Limb (tissue), 2 donors: ENCODE results near the gene LRCH1.

Source experiments
- DNase-seq, 2 donors: peaks; one replicate each; pipeline ENCODE4 v3.0.0-alpha.2; 2016; ENCODE audit errors: extremely low spot score in 2 of 2

Gene LRCH1

DNA sequence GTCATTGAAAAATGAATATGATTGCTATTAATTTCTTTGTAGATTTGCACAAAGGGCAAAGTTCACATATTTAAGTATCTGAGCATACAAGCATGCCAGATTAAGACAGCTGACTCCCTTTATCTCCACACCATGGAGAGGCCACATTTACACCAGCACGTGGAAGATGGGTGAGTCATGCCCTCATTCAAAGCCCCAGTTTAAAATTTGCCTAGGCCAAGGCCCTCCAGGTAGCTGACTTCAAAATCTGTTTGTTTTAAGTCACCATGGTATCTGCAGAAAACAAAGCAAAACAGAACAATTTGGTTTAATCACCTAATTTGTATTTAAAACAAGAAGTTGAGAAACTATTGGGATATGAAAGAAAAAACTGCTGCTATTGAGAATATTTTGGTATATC is 134.8 kb downstream of the LRCH1 start:
- DNase-seq, result no peak

DNA sequence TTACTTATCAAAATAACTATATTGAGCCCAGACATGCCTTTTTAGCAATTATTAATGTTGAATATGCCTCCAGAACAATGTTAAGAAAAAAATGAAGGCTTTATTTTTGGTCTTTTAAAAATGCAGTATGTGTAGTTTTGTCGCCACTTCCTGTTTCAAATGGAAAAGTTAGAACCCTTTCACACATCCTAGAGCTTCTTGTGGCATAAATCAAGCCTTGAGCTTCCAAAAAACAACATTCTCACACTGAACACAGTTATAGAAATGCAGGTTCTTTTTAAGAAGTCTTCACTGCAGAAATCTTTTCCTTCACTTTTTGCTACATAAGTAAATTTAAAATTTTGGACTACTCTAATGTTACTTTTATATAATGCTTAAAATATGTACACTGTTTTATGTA is 135.3 kb downstream of the LRCH1 start:
- no peak for DNase-seq

DNA sequence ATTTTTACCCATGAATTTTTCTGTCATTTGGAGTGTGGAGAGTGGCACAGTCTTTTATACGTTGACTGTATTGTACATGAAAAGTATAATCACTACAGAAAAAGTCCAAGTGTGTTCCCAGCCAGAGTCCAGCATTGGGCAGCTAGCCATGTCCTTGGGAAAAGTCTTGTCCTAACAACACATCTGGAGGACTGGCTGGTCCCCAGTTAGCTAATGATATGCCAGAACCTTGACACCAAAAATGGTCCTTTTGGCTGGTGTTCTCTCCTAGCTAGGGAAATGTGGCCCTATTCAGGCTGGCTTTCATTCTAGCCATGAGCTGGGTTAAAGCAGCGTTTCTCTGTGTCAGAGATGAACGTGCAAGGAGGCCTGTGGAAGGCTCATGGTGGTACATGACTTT is 145.0 kb downstream of the LRCH1 start:
- no peak for DNase-seq

DNA sequence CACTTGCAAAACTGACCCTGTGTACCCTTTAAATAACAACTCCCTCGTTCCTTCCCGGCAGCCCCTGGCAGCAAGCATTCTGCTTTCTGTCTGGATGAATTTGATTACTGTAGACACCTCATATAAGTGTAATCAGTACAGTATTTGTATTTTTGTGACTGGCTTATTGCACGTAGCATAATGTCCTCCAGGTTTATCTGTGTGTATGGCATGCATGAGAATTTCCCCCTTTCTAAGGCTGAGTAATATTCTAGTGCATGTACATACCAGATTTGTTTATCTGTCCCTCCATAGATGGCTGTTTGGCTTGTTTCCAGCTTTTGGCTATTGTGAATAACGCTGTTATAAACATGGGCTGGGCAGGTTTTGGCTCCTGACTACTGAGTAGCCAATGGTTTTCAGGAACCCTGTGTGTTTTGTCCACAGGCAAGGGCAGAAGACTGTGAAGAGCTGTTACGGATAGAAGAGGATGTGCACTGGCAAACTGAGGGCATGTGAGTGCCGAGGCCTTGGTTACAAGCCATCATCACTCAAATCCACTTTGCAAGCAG is 146.0 kb downstream of the LRCH1 start:
- no peak for DNase-seq

DNA sequence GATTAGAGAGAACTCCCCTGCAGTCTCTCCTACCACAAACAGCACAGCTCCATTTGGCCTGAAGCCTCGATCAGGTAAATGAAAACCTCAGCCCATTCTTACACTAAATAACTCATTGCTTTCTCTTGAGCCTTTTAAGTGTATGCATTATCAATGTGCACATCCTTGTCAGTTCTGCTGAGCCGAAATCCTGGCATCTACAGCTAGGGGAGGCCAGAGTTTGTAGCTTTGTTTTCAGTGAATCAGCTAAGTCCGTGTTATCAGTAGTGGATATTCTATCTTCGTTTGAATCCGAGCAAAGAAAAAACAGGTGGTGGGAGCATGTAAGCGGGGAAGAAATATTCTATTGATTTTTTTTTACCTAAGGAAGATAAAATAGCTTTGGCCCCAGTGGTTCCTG is 159.6 kb downstream of the LRCH1 start:
- DNase-seq, result no peak

DNA sequence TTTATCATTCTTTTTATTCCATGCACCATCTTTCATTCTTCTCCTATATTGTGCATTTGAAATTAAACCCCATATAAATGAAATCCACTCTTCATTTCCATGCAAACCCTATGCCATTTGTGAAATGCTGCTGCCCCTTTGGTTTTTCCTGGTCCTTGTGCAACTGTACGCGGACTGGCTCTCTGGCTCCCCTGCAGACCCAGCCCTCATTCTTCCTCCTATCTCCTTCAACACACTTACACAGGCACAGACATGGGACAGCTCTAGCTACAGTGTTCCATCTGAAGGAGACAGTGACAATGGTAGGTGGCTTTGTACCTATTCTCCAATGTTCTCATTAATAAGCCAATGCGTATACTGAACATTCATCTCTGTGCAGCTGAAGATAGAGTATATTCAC is 162.4 kb downstream of the LRCH1 start:
- DNase-seq, result no peak

DNA sequence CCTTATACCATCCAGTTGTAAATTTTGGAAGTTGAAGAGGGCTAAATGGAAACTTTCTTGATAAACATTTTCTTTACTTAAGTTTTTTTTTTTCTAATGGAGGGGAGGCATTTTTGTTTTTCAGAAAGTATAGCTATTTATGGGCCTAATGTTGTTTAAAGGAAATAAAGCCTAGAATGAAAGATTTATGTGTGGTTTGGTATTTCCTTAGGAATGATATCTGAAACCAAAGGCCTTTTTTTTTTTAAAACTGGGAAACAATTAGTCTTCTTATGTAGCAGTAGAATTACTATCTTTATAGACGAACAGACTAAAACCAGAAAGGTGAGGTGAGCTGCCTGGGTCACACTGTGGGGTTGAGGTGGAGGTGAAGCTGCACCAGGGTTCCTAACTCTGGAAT is 163.9 kb downstream of the LRCH1 start:
- no peak for DNase-seq

DNA sequence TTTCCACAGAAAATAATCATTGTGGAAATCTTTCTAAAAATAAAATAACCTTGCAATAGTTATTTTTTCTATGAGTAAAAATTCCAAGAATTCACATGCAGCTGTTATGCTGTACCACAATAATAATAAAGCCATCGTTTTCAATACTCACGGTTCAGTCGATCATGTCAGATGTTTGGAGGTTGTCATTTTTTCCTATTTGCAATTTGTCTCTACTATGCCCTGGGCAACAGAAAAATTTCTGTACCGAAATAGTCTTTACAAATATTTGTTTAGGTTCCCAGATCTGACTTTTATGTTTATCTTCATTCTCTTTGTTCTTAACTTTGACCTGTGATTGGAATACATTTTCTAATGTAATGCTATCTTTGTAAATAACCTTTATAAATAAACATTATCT is 164.3 kb downstream of the LRCH1 start:
- DNase-seq, result no peak

DNA sequence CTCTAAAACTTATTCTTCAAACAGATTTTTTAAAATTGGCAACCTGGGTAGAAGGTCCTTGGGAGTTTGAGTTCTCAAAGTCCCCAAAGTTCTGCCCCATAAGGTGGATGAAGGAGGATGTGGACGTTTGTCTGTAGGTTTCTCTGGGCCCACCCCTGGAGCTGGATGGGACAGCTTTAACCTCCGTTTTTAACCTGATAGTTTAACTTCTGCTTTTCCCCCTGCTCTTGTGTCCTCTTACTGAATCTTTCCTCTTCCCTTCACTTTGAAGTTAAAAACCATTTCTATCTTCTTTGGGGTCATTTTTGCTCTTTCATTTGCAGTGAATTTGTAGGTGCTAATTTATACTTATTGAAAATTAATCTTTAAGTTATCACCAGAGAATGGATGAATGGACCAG is 164.9 kb downstream of the LRCH1 start:
- DNase-seq, result no peak

DNA sequence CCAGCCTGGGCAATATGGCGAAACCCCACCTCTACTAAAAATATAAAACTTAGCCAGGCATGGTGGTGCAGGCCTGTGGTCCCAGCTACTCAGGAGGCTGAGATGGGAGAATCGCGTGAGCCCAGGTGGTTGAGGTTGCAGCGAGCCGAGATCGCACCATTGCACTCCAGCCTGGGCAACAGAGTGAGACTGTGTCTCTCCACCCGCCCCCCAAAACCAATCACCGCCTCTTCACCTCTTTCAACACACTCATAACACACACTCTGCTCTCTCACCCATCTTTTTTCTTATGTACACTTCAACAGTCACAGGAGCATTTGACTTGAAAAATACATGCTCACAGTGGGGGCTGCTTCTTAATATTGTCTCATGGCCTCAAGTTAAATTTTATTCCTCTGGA is 167.2 kb downstream of the LRCH1 start:
- no peak for DNase-seq

DNA sequence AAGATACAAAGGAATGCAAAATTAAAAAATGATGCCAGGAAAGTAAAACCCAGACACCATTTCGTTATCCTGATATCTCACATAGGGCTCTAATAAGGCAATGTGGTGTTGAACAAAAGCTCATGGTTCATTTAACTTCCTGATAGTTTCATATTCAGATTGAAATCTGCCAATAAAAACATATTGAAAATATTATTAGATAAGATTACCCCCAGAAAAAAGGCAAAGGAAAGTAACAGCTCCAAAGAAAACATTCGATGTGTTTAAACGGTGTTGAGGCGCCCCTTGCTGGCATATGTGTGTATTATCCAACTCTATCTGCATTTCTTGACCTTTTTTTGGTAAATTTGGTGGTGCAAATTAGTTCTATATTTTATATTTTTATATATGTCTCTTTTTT is 168.1 kb downstream of the LRCH1 start:
- peak; percentile 66 to 73 for DNase-seq

DNA sequence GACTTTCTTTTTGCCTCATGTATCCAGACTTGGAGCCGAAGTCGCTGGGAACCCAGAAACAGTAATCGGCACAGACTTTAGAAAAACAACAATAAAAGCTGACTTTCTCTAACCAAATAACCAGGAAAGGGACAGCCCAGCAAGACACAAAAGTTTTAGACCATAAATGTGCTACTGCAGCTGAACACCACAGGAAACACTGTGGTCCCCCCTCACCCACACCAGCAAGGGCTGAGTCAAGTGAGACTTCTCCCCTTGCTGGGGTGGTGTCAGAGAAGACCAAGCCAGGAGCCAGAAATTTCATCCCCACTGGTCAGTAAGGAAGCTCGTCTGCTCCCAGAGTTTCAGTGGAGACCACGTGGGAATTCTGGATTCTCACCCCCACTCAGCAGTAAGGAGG is 173.4 kb downstream of the LRCH1 start:
- no peak for DNase-seq

DNA sequence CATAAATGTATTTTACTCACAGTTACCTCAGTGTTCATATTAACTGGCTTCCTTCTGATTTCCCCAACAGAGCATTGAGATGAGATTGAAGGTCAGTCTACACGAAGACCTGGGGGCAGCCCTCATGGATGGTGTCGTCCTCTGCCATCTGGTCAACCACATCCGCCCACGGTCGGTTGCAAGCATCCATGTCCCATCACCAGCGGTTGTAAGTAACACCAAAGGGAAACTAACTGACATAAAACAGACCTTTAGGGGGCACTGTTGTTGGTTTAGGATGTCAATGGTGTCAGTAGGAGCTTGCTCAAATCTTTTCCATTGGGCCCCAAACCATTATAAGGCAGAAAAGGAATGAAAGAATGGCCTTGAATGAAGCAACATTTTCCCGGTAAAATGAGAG is 175.8 kb downstream of the LRCH1 start:
- no peak for DNase-seq

DNA sequence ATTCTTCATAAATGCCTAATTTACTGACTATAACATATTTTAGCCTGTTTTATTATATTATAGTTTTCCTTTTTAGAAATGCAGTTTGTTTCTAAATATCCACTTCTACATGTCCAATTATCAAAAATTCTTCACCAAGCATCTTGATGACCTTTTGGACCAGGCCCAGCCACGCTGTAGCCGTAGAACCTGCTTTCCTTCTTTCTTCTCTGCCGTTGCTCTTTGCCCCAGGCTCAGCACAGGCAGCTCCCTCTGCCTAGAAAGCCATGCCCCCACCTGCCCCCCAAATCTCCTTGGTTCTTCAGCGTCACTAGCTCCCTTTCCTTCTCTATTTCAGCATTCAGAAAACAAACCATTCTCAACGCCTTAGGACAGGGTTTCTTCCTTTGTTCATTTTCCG is 178.6 kb downstream of the LRCH1 start:
- no peak for DNase-seq

DNA sequence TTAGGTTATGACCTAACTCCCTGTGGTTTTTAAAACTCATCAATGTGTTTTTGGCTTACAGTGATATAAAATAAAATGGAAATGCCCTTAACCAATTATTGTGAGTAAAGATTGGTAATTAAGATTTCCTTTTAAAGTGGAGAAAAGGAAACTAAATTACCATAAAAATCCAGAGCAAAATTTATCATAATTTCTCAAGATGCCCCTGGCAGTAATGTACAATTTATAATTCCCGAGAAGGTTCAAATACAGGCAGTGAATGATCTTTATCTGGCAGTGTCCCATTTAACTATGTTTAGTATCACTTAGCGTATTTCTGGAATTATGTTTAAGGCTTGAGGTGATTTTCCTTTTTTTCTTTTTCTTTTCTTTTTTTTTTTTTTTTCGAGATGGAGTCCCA is 182.5 kb downstream of the LRCH1 start:
- DNase-seq, result no peak

DNA sequence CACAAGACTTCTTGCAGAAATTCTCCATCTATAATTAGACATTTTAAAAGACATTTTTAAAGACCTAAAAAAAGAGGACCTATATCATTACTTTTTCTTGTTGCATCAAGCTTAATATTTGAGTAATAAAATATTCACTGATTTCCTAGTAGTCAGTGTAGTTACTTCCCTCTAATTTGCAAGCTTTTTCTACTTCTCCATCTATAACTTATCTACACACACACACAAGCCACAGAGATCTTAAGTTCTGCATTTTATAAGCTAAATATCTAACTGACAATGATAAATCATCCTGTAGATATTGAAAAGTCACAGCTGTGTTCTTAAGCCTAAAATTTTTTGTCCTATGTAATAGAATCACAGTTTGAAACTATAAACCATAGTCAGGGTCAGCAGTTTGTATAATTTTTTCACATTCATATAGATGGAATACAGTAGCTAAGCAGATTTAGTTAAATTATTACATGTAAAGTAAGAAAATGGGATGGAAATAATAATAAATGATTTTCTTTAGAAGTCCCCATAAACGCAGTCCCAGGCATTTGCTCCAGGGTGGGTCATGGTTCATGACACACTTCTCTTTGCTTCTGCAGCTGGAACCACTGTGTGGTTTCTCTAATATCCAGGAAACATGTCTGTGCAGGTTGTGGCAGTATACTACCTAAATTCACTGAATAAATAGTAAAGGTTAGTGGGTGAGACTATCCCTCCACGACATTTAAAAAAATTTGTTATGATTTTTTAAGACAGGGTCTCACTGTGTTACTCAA is 183.8 kb downstream of the LRCH1 start:
- DNase-seq, result no peak

DNA sequence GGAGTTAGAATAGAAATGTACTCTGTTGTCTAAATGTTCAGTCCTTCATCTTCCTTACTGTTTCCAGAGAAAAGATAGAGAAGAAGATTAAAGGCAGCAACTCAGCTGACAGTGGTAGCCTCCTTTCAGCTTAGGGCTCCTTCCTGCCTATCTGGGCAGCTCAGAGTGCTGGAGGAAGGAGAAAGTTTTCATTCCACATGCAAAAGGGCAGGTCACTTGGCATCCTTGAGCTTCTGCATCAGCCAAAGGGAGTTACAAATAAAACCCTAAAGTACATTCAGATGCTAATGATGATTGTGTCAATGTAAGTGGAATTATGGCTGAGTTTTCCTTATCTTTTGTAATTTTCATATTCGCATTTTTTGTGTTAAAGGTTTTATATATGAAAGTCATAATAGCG is 185.1 kb downstream of the LRCH1 start:
- no peak for DNase-seq

DNA sequence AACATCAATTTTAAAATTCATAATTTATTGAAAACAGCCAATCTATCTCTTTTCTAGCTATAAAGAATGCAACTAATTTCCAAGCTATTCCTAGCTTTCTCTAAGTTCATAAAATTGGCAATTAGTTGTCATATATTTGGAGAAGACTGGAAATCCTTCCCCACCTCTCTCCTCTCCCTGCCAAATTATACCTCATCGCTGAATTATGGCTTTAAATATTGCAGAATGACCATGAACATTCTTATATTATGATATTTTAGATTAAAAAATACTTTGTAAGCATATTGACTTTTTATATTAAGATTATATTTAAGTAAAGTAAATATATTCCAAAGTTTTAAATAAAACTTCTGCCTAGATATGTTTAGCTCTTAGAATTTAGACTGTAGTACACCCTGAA is 185.8 kb downstream of the LRCH1 start:
- DNase-seq, result no peak

DNA sequence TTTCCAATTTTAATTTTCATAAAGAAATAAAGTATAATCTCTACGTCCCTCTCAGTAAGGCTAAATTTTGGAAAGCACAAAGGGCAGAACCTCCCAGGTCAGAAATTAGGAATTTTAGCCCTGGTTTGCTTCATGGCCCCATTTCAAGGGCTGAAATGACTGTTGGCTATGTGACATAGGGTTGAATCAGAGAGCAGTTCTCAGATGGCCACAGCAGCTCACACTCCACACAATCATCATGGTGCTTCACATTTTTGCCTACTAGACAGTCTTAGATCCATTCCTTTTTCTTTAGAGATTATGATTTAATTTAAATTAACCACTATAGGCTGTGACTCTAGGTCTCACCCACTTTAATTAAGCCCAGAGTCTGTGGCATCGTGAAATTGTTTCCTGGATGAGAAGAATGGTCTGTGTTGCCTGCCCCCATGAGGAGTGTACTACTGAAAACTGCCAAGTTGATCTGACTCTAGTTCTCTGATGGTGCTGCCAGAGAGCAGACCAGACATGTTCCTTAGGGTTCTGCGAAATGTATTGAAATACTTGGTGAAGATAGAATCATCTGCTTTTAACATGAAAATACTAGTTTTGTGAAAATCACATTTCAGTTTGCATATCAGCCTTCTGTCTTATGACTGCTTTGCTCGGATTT is 186.6 kb downstream of the LRCH1 start:
- DNase-seq, result no peak

DNA sequence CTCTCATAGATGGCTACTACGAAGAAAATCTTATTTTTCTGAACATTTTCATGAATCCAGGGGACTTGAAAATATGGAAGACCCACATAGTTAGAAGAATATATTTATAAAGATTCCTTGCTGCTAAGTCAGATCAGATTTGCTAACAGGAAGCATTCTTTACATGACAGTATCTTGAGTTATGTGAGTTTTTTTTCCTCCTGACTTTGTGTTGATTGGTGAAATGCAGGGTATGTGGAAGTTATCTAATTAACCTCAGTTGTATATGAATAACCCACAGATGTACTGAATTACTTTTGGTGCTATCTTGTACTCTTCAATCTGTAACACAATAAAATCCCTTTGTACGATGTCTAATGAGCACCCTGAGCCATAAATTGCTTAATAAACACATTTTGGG is 190.2 kb downstream of the LRCH1 start:
- DNase-seq, result no peak

DNA sequence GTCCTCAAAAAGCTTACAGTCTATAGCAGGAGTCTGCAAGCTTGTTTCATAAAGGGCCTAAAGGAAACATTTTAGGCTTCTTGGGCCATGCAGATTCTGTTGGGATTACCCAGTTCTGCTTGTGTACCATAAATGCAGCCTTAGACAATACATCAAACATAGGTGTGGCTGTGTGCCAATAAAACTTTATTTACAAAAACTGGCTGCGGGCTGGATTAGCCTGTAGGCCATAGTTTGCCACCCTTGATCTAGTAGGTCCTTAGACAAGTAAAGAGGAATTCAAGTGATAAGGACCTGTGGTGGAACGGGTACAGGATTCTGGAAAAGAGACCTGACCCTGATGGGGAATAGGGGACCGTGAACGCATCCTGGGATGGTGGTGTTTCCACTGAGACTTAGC is 192.1 kb downstream of the LRCH1 start:
- no peak for DNase-seq

DNA sequence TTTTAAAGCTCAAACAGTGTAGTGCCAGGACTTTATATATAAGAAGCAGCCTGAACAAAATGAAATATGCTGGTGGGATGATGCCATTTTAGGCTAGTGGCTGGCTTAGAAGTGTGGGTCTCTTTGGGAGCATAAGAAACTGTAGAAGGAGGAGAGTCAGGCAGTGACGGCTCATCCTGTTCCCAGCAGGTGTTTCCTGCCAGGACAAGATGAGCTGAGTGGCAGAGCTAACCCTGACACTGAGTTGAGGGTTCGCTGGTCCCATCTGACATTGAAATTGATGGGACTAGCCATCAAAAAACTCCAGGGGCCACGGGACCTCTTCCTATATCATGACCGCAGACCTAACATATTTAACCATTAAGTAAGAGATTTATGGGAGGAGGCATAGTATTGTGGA is 192.7 kb downstream of the LRCH1 start:
- DNase-seq, result no peak
